Activated CD8-positive, alpha-beta memory T cell treated with anti-CD3 and anti-CD28 coated beads, Interleukin-2, amount 50 U/mL, for 24 hours (primary cell): ENCODE measurements around the gene ACOT13.
"Not testable (repeated sequence)": the region's sequence is repeated elsewhere in the genome, so short reads cannot be mapped to it uniquely, and the experiment has no call there.

ENCODE experiments used
- DNase-seq: peaks from one replicate; pipeline ENCODE4 v3.0.0-alpha.2; 2020; ENCODE audit errors: extremely low read depth

Gene ACOT13

DNA sequence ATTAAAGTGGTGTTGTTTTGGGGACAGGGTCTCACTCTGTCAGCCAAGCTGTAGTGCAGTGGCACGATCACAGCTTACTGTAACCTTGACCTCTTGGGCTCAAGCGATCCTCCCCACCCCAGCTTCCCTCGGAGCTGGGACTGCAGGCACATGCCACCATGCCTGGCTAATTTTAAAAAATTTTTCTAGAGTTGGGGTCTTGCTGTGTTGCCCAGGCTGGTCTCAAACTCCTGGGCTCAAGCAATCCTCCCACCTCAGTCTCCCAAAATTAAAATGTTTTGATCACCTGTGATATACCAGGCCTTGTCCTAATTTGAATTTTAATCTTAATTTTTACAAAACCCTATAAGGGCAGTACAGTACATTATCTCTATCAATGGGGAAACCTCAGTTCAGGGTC, 25.5 kb downstream of the ACOT13 start:
- no peak for DNase-seq

DNA sequence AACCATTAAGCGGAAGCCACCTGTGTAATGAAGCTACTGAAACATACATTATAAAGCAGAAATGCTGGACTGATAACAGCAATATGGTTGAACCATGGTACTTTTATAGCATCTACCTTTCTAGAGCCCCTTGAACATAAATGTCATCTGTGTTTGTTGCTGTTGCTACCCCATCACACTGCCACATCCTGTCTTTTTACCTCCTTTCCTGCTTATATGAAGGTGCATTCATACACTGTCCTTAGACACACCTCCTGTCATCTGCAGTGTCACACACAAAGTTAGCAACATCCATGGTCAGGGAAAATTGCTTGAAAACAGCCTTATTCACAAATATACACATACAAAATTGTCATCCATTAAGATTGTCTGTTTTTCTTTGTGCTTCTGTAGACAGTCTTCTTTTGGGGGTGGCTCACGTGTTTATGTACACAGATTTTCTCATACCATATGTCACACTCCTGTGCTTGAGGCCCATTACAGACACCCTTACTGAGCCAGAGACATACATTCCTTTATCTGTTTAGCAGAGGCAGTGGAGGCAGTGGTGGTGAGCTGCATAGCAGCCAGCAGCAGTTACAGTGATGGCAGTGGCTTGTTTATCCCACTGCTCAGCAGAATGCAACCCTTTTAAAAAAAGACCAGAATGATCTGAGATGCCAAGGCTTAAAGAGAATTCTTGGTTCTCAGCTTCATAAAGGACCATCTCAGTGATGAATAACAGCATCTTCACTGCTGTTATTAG, 26.1 kb downstream of the ACOT13 start:
- no peak for DNase-seq

DNA sequence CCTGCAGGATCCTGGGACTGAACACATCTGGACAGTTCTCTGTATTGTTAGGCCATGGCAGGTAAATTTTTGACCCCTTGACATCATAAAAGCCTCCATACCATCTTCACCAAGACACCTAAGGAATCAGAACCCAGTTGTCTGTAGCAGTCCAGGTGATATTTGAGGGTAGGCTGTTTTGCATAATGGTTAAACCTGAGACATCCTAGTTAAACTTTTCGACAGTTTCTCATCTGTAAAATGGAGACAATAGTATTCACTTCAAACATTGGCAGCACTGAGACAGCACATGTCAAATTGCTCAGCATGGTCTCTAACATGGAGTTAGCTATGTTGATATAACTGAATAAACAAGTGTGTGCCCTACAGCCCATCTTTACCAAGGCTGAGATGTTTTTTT, 27.3 kb downstream of the ACOT13 start:
- no peak for DNase-seq

DNA sequence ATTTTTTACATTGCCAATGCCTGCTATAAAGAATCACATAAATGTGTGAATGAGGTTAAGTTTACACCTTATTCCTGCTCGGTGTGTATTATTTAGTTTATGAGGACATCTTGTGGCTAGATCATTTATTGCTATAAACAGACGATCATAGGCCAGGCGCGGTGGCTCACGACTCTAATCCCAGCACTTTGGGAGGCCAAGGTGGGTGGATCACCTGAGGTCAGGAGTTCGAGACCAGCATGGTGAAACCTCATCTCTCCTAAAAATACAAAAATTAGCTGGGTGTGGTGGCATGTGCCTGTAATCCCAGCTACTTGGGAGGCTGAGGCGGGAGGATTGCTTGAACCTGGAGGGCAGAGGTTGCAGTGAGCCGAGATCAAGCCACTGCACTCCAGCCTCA, 28.8 kb downstream of the ACOT13 start:
- DNase-seq: not testable (repeated sequence)

DNA sequence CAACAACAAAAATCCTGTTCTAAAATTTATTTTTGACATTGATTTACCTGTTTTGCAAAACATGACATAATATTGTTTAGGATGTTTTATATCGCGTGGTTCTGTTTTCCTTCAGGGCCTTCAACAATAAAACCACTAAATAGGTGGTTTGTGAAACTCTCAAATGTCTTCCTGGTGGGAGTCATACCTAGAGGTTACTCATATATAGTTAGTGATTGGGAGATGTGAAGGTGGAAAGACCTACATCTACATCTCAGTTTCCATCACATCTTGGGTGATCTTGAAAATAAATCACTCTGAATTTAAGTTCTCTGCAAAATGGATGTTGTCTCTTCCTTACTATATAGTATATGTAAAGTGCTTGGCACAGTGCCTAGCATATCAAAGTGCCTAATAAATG, 29.2 kb downstream of the ACOT13 start:
- DNase-seq: no peak

DNA sequence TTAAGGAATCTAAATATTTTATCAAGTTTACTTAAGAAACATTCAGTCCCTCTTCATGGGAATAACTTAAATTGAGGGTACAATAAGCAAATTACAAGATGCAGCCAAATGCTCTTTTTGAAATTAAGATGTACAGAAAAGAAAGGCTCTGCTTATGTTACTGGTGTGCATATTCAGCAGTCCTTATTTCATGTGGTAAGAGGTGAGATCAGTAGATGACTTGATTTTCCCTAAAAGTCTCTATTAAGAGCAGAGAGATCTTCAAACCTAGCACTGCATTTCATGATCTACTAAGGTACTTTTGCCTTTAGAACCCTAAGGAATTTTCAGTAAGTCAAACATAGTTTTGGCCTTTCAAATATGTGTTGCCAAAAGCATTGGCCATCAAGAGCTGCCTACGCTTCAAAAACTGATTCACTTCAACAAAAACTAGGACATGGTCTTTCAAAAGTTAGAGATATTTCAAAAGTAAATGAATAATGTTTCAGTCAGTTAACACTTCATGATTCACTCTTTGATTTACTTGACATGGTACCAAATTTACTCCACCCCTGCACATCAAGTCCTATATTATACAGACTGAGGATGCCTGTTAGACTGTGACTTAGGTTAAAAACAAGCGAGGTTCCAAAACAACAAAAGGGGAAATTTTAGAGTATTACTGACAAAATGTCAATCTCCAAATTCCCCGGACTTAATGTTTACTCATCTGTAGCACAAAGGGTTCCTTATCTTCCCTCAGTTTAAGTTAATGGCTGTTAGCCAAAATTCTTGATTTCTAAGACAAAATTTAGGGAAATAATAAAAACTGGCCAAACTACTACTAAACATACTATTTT, 32.9 kb downstream of the ACOT13 start:
- DNase-seq: no peak

DNA sequence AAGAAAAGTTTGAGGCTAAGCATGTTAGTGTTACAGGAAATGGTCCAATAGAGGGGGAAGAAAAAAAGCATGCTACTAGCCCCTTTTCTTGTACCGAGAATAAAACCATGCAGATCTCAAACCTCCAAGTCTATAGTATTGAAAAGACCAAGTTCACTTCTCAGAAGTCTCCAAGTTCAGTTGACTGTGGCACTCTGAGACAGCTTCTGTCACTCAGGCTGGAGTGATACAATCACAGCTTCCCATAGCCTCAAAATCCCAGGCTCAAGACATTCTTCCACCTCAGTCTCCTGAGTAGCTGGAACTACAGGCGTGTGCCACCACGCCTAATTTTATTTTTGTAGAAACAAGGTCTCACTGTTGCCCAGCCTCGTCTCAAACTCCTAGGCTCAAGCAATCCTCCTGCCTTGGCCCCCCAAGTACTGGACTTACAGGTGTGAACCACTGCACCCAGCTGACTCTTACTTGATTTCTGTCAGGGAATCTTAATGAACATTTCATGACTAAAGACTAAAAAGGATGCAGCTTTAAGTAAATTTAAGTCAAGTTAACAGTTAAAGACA, 35.9 kb downstream of the ACOT13 start:
- no peak for DNase-seq

DNA sequence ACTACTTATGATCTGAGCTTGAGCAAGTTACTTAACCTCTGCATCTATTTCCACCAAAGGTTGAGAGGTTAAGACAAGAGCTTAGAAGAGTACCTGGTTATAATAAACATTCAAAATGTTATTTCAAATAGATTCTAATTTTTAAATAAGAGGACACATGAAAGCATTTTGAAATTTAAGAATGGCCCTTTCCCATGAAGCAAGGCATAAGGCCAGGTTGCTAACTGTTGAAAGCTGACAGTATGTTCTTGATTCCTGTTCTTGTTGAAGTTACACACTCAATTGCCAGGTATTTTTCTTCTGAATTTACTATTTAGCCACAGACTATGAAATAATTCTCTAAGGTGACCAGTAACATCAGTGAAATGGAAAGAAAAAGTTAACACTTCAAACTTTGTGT, 37.6 kb downstream of the ACOT13 start:
- DNase-seq: no peak

DNA sequence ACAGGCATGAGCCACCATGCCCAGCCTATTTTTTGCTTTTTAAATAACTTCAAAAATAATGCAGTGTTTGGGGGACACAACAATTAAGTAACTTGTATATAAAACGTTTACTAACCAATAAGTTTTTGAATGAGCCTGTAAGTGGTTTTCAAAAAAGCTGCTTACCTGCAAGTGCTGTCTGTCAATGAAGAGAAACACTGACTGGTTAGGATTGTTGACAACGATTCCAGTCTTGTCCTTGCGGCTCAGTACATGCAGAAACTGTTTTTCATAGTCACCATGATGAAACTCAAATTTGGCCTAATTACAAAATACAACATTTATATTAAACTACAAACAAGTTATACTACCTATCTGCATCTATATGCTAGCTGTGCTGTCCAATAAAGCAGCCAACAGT, 41.7 kb downstream of the ACOT13 start:
- DNase-seq: no peak

DNA sequence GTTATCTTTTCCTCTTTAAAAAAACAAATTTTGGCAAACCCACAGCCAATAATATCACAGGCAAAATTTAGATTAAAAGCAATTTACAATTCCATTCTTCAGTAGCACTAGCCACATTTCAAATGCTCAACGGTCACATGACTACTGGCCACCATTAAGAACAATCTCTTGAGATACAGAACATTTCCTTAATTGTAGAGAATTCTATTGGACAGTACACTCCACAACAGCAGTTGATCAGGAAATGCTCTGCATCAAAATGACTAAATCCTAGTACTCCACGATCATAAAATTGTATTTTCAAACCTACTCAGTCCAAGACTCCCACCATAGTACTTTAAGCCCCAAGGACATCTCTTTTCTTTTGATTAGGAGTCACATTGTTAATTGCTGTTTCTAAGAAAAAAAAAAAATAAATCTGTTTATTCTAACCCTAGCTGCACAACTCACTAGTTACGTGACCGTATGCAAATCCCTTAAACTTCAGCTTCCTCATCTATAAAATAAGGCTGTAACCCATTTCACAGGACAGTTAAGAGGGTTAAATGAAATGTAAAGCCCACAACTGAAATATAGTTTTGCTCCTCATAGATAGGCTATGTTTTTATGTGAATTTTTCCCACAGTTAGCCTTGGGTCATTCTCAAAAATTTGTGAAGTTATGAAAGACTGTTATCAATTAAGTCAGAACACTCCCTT, 42.3 kb downstream of the ACOT13 start:
- no peak for DNase-seq

DNA sequence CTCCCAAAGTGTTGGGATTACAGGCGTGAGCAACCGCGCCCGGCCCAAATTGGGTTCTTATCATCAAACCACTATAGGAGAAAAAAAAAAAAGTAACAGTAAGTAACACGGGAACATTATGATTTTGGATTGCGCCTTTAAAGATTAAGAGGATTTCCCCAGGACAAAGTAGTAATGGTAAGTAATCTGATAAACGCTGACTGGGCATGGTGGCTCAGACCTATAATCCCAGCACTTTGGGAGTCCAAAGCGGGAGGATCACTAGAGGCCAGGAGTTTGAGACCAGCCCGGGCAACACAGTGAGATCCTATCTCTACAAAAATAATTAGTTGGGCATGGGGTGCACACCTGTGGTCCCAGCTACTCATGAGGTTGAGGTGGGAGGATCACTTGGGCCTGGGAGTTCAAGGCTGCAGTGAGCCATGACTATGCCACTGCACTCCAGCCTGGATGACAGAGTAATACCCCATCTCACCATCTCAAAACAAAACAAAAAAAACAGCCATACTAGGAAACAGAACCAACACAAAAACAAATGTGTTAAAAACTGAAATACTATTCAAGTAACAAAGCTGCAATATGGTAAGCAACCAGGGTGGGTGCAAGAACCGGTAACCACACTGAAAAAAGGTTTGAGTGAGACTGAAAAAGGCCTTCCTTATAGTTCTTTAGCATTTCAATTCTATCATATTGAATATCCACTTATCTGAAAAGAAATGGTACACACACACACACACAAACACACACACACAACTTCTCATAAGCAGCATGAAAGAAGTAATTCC, 43.8 kb downstream of the ACOT13 start:
- DNase-seq: no peak

DNA sequence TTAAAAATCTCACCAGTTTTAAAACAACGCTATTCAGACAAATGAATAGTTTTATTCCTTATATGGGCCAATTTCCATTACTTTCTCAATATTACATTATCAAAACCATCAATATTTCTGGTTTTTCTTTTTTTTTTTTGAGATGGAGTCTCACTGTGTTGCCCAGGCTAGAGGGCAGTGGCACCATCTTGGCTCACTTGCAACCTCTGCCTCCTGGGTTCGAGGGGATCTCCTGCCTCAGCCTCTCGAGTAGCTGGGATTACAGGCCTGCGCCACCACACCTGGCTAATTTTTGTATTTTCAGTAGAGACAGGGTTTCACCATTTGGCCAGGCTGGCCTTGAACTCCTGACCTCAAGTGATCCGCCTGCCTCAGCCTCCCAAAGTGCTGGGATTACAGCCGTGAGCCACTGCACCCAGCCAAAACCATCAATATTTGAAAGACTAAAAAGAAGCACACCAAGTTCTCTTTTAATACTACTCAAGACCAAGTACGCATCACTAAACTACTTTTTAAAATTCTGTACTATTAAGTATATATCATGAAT, 49.8 kb downstream of the ACOT13 start:
- DNase-seq: not testable (repeated sequence)

DNA sequence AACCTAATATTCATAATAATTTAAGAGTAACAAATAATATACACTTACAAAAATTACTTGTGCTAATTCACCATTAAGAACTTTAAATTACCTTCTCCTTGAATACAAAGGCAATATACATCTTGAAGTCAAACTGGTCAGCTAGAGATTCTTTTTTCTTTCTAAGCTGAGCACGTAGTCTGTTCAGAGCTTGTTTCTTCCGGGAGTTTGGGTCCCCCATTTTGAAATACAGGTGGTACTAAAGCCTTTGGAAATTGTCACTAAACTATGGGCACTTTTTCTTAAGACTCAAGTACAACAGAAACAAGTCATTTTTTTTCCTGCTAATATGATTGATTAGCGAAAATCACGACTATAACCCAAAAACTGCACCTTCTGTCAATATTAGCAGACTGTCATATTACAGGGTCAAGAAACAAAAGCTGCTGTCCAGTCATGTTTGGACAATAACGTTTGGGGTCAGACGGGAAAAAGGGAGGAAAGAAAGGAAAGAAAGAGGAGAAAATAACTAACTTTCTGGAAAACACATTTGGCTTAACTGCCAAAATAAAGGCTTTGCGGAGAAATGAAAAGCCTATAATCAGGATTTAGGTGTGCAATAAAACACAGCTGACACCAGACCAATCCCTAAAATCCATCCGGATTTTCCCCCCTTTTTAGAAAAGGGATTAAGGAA, 51.7 kb downstream of the ACOT13 start:
- no peak for DNase-seq

DNA sequence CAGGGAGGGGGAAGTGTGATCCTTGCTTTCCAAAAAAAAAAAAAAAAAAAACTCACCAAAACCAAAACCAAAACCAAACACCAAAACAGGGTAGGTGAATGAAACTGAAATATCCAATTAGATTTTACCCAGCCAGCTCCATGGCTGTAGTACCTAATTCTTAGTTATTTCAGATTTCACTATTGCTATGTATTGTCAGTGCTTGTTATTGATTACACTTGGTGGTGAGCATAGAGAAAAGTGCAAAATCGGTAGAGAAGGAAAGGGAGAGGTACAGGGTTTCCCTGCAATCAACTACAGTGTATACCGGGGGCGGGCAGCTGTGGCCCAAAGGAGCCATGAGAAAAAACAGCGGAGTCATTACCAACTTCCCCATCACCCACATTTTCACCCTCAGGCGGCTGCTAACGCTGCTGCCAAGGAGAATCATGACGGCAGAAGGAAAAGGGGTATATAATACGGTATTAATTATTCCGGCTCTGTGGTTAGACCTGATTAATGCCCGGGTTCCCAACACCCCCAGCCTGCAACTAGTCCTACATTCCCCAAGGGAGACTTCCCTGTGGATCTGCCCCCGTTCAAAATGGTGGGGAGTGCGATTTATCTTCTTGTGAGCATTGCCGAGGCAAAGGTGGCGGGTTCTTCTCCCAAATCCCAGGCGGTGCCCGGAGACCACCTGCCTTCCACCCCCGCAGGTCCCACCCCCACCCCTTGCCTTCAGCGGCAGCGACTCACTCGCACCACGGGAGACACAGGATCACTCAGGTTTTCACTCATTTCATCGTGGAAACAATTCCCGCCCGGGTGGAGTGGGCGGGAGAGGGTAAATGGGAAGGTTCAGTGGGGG, 52.5 kb downstream of the ACOT13 start, which contains the start of gene C6orf62:
Gene C6orf62, minus strand, starts transcription at position 30 of the 847 bp plus-strand sequence. CDS start 486 bp downstream, outside the sequence.
- DNase-seq: no peak

DNA sequence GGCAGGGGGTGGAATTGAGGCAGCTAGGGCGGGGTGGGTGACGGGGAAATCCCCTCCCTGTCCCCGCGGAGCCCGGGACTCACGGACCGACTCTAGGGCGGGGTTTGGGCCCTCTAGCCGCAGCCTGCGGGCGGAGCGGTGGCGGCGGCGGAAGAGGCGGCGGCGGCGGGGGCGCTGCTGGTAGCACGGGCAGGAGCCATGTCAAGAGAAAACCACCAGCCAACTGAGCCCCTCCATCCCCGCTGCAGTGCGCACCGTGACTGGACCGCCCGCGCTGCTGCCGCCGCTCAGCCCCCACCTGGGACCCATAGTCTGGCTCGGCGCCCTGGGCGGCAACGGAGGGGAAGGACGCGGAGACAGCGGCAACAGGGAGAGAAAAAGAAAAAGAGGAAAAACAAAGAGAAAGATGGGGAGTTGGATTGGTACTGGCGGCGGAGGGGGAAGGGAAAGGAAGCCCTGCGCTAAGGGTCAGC, 53.3 kb downstream of the ACOT13 start:
- DNase-seq: peak; percentile 39

DNA sequence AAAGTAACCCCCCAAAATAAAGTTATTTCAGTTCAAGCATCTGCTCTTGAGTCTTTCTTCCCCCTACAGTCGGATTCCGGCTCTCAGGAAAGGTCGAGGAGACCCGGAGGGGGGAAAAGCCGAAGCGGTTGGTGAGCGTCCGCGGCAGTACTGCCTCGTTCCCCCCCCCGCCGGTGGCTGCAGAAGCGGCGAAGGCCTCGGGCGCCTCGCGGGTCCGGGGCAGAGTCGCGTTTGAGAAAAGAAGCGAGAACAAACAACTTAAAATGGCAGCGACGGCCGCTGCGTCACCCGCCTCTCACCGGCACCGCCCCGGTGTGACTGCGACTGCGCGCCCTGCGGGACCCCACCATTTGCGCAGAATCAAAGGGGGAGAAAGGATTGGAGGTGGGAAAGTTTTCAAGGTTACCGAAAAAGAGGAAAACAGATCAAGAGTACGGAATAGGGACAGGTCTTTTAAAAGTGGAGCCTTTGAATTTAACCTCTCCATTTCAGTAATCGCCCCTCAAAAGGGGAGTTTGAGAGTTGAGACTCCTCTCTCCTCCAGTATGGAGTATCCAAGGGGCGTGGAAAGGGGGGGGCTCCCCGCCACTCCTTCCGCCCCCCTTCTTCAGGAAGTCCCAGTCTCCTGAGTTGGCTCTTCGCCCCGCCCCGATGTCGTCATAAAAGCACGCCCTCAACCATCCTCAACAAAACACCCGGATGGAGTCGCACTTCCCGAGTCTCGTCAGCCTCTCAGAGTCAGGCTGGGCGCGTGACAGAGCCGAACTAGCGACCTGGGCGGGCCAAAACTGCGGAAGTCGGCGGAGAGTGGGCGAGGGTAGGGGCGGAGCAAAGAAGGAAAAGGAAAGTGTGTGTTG, 54.0 kb downstream of the ACOT13 start:
- peak; percentile 100 for DNase-seq

DNA sequence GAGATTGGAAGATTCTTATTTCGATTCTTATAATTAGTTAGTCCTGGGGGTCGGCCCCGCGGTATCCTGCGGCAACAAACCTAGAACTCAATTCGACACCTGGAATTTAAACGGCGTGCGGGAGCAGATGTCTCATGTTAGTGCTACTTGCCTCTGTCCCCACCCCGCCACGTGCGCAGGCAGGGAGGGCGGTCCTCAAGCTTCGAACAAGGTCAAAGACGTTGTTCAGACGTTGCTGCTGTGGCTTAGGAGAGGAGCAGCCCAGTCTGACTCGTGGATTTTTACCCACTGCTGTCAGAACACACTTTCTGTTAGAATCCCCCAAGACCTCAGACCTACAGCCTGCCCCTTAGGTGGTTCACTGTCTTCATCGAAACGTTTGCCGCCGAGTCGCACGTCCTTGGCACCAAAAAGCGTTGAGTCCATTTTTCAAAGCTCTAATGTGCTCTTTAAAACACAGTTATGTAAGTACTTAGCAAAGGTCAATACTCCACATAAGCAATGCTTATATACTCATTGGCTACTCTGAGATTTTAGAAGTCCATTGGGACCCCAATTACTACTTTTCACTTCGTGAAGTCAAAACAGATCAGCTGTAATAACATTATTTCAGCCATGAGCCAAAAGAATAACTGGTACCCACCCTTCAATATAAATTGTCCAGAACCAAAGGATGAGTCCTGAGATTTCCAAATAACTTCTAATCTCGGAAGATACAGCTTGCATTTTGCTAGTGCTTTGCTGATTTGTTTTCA, 54.8 kb downstream of the ACOT13 start:
- DNase-seq: no peak

DNA sequence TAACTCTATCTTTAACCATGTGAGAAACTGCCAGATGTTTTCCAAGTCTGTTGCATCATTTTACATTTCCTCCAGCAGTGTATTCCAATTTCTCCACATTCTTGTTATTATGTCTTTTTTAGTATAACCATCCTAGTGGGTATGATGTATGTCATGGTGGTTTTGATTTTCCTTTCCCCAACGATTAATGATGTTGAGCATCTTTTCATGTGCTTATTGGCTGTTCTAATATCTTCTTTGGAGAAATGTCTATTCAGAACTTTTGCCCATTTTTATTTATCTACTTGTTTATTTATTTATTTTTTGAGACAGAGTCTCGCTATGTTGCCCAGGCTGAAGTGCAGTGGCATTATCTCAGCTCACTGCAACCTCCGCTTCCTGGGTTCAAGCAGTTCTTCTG, 56.4 kb downstream of the ACOT13 start:
- no peak for DNase-seq
